Keratinocyte (primary cell): ENCODE data around the gene IFT43. TPM values are rescaled to one million over a fixed set of nuclear protein-coding genes. Genes with fewer than 3 reads are reported as not detected.

ENCODE experiments used
- DNase-seq: peaks from one replicate; pipeline ENCODE4 v3.0.0-alpha.2; 2011; ENCODE audit warnings: low read depth, missing footprints, low spot score
- FAIRE-seq: peaks from 2 replicates; lab custom pipeline; 2011; peaks lifted over from hg19 to GRCh38; lab: Jason Lieb, UNC
- H2AFZ ChIP-seq: 2 replicates; pipeline ENCODE4 v1.6.0; 2012; ENCODE audit warnings: low read length, control low read depth, inconsistent platforms; ENCODE audit not compliant: control insufficient read depth
- H3K27ac ChIP-seq: 2 replicates; pipeline ENCODE4 v1.5.1; 2011; ENCODE audit warnings: low read length; ENCODE audit not compliant: control insufficient read depth, insufficient read depth
- H3K27me3 ChIP-seq: 3 replicates; pipeline ENCODE4 v1.6.0; 2011; ENCODE audit warnings: low read length; ENCODE audit not compliant: control insufficient read depth, insufficient read depth; ENCODE audit errors: extremely low read depth
- H3K36me3 ChIP-seq, 2 experiments: 2 replicates in 1 of 2; 3 replicates in 1 of 2; pipeline ENCODE4 v1.5.1; 2011; ENCODE audit warnings: low read length in 2 of 2, mild to moderate bottlenecking in 1 of 2; ENCODE audit not compliant: control insufficient read depth in 2 of 2, insufficient read depth in 2 of 2; ENCODE audit errors: extremely low read depth in 1 of 2
- H3K4me1 ChIP-seq: 3 replicates; pipeline ENCODE4 v1.5.1; 2011; ENCODE audit warnings: low read length; ENCODE audit not compliant: control insufficient read depth, insufficient read depth; ENCODE audit errors: extremely low read depth
- H3K4me2 ChIP-seq: 3 replicates; pipeline ENCODE4 v1.6.0; 2011; ENCODE audit warnings: low read depth, low read length; ENCODE audit not compliant: control insufficient read depth, insufficient read depth; ENCODE audit errors: extremely low read depth
- H3K4me3 ChIP-seq, 3 experiments: fragments of 200-600 bp in 1 of 3; sonication (generic) in 1 of 3; 2 replicates in 2 of 3; 3 replicates in 1 of 3; pipeline ENCODE4 v1.5.1; 2011 to 2016; ENCODE audit warnings: low read length in 3 of 3, mild to moderate bottlenecking in 3 of 3, control low read depth in 2 of 3, inconsistent platforms in 1 of 3, low read depth in 1 of 3, mixed read lengths in 1 of 3, mixed run types in 1 of 3, moderate library complexity in 1 of 3; ENCODE audit not compliant: control insufficient read depth in 2 of 3, insufficient read depth in 2 of 3; ENCODE audit errors: extremely low read depth in 1 of 3
- H3K79me2 ChIP-seq: 2 replicates; pipeline ENCODE4 v1.6.0; 2012; ENCODE audit warnings: low read length; ENCODE audit not compliant: control insufficient read depth, insufficient read depth
- H3K9ac ChIP-seq: 3 replicates; pipeline ENCODE4 v1.6.0; 2011; ENCODE audit warnings: low read length; ENCODE audit not compliant: control insufficient read depth, insufficient read depth; ENCODE audit errors: extremely low read depth
- H3K9me1 ChIP-seq: 3 replicates; pipeline ENCODE4 v1.6.0; 2011; ENCODE audit warnings: low read length; ENCODE audit not compliant: control insufficient read depth, insufficient read depth; ENCODE audit errors: extremely low read depth
- H3K9me3 ChIP-seq: 2 replicates; pipeline ENCODE4 v1.5.1; 2012; ENCODE audit warnings: low read depth, low read length; ENCODE audit not compliant: control insufficient read depth
- H4K20me1 ChIP-seq: 3 replicates; pipeline ENCODE4 v1.6.0; 2011; ENCODE audit warnings: low read length; ENCODE audit not compliant: control insufficient read depth, insufficient read depth; ENCODE audit errors: extremely low read depth
- CTCF ChIP-seq, 3 experiments: IDR thresholded peaks in 1 of 3; conservative IDR thresholded peaks in 1 of 3; optimal IDR thresholded peaks in 1 of 3; 2 replicates in 2 of 3; 3 replicates in 1 of 3; pipeline versions ENCODE3 to v1.5.1; 2011; ENCODE audit warnings: low read length in 3 of 3, mild to moderate bottlenecking in 3 of 3, moderate library complexity in 2 of 3, control low read depth in 1 of 3, inconsistent platforms in 1 of 3; ENCODE audit not compliant: insufficient read depth in 2 of 3; ENCODE audit errors: extremely low read depth in 1 of 3
- EZH2 ChIP-seq: IDR thresholded peaks from one replicate; pipeline ENCODE4 v1.6.1; 2012; ENCODE audit warnings: inconsistent platforms, mild to moderate bottlenecking, low read length, moderate library complexity
- dilution Hi-C: fragments of 300-500 bp; cut with MboI; formaldehyde crosslinking; loops from one replicate; pipeline ENCODE4 v1.7.0; 2020; ENCODE audit warnings: low sequenced_read_pairs; ENCODE audit not compliant: extremely low pct_ligation_motif_present
- polyA plus RNA-seq, 5 experiments: library from polyadenylated mRNA; depleted of rRNA in 3 of 5; stranded (reverse) in 3 of 5; stranded (forward) in 1 of 5; unstranded in 1 of 5; fragments of >200 nt; gene quantifications; 1 replicate in 1 of 5; 2 replicates in 3 of 5; 3 replicates in 1 of 5; pipeline versions ENCODE4 v1.2.1 to v1.2.3, GENCODE V29; 2011 to 2012; ENCODE audit warnings: missing spikeins in 2 of 5, low read depth in 1 of 5, low replicate concordance in 1 of 5

IFT43 gene
- polyA plus RNA-seq, 1 donor (not counting 4 experiments of a cell fraction or from before 2014, with no cell fraction given), result 41.6 TPM

DNA sequence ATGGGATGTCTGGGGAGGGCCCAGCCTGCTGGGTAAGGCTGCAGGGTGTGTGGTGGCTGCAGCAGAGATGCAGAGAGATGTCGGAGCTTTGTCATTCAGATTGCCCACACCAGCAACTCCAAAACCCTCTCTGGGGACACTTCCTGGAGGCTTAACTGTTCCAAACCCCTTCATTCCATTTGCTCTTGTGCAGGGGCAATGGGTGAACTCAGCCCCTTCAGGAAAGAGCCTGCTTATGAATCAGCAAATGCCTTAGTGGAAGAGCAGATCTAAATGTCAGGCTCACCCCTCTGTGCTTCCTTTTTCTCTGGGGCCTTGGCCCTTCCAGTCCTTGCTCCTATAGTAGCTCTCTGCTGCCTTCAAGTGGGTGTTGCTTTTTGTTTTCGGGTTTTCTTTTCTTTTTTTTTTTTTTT is 129.5 kb downstream of the IFT43 start:
- Histone ChIP-seq H3K4me1 (no peaks in the 10 kb centered on the region), H3K36me3 (no peaks in the 10 kb centered on the region), H3K9ac (no peak overlapping the region), H3K9me1 (no peaks in the 10 kb centered on the region), H3K9me3 (no peaks in the 10 kb centered on the region), H3K27ac (no peak overlapping the region), H2AFZ (no peak overlapping the region), H4K20me1 (no peaks in the 10 kb centered on the region), H3K79me2 (no peaks in the 10 kb centered on the region), H3K27me3 (peaks cover 12% of the 10 kb centered on the region), H3K4me3 (no peak overlapping the region), H3K4me2 (no peak overlapping the region)
- FAIRE-seq (no peak), DNase-seq (no peak)
- dilution Hi-C loops, result no loop called here
- TF ChIP-seq EZH2, result no peak
- TF ChIP-seq CTCF (optimal IDR thresholded peaks at IDR 0.05 in 1 of 3, IDR thresholded peaks at IDR 0.05 in 1 of 3, conservative IDR thresholded peaks at IDR 0.05 in 1 of 3; ENCODE audit: extremely low read depth in 1 of 3, insufficient read depth in 2 of 3, low read length in 3 of 3), result no peak

GRCh38 chr14:76117789-76118484 is 132.4 kb downstream of the IFT43 start:
- dilution Hi-C loops, result no loop called here
- H3K4me2 ChIP-seq, result no peak overlapping the region
- peaks cover 9% of the 10 kb centered on the region for H3K27me3 ChIP-seq

More at GRCh38 chr14:76117789-76118484, 132.4 kb downstream of the IFT43 start:
- no peak for DNase-seq
- H3K4me3 ChIP-seq, result no peak overlapping the region
- no peak for TF ChIP-seq EZH2
- TF ChIP-seq CTCF (optimal IDR thresholded peaks at IDR 0.05 in 1 of 3, IDR thresholded peaks at IDR 0.05 in 1 of 3, conservative IDR thresholded peaks at IDR 0.05 in 1 of 3; ENCODE audit: extremely low read depth in 1 of 3, insufficient read depth in 2 of 3, low read length in 3 of 3), result no peak
- no peak for FAIRE-seq
- H3K4me1 ChIP-seq, result no peaks in the 10 kb centered on the region
- H4K20me1 ChIP-seq, result no peaks in the 10 kb centered on the region
- H3K79me2 ChIP-seq, result no peaks in the 10 kb centered on the region
- no peak overlapping the region for H2AFZ ChIP-seq
- no peaks in the 10 kb centered on the region for H3K9me3 ChIP-seq
- no peaks in the 10 kb centered on the region for H3K36me3 ChIP-seq
- no peak overlapping the region for H3K27ac ChIP-seq
- H3K9ac ChIP-seq, result no peak overlapping the region
- H3K9me1 ChIP-seq, result no peaks in the 10 kb centered on the region
